K562 (cell line): Measurements from ENCODE around the gene PGF. TPM values are rescaled to one million over a fixed set of nuclear protein-coding genes. Genes with fewer than 3 reads are reported as not detected.
A peak's percentile ranks its signal among the peaks of the same experiment; 100 is the strongest.

ENCODE experiments used
- CTCF ChIP-seq, 3 experiments: IDR thresholded peaks in 2 of 3; conservative IDR thresholded peaks in 1 of 3; 2 replicates each; pipeline ENCODE4 v1.5.1; 2011 to 2012; ENCODE audit warnings: low read length in 3 of 3, mild to moderate bottlenecking in 3 of 3, control low read depth in 2 of 3, improper control_type of control experiment in 1 of 3, inconsistent platforms in 1 of 3, low read depth in 1 of 3, mixed read lengths in 1 of 3, moderate library complexity in 1 of 3; ENCODE audit not compliant: insufficient read depth in 2 of 3
- CTCFL ChIP-seq: IDR thresholded peaks from 2 replicates; pipeline ENCODE4 v1.6.1; 2011; ENCODE audit warnings: borderline replicate concordance, low read depth, mild to moderate bottlenecking, moderate library complexity, low read length; ENCODE audit not compliant: insufficient read depth, poor library complexity, severe bottlenecking
- E2F6 ChIP-seq, 2 experiments: IDR thresholded peaks; 2 replicates each; pipeline ENCODE4 v1.6.1; 2011; ENCODE audit warnings: borderline replicate concordance in 1 of 2, control low read depth in 1 of 2, low read depth in 1 of 2, low read length in 1 of 2, mild to moderate bottlenecking in 1 of 2, mixed read lengths in 1 of 2, moderate library complexity in 1 of 2; ENCODE audit not compliant: insufficient read depth in 1 of 2, insufficient read length in 1 of 2, poor library complexity in 1 of 2, severe bottlenecking in 1 of 2; ENCODE audit errors: extremely low read depth in 1 of 2
- FOXA3 ChIP-seq, 2 experiments: fragments of 450-650 bp in 1 of 2; sonication (generic) in 1 of 2; formaldehyde crosslinking; IDR thresholded peaks in 1 of 2; conservative IDR thresholded peaks in 1 of 2; 2 replicates each; pipeline versions ENCODE4 v1.4.0 to v1.8.0; 2020 to 2022; ENCODE audit warnings: mild to moderate bottlenecking in 2 of 2, missing genetic modification reagents in 1 of 2
- HCFC1 ChIP-seq: IDR thresholded peaks from 2 replicates; pipeline ENCODE4 v1.6.1; 2012; ENCODE audit warnings: low read depth, low read length, improper control_type of control experiment
- MEIS2 ChIP-seq: fragments of 450-650 bp; IDR thresholded peaks from 2 replicates; pipeline ENCODE4 v1.6.1; 2014; ENCODE audit warnings: mild to moderate bottlenecking; ENCODE audit not compliant: partially characterized antibody
- MYC ChIP-seq, 2 experiments: fragments of 250-450 bp in 1 of 2; sonication (Bioruptor Pico) in 1 of 2; IDR thresholded peaks; 2 replicates each; pipeline versions ENCODE4 v1.5.1 to v1.6.1; 2012 to 2021; ENCODE audit warnings: low read depth in 2 of 2, borderline replicate concordance in 1 of 2, improper control_type of control experiment in 1 of 2, low read length in 1 of 2, mild to moderate bottlenecking in 1 of 2, moderate library complexity in 1 of 2
- NR2C1 ChIP-seq, 2 experiments: fragments of 450-650 bp; IDR thresholded peaks; 2 replicates each; pipeline ENCODE4 v1.6.1; 2017; ENCODE audit warnings: mild to moderate bottlenecking in 2 of 2, antibody characterized with exemption in 1 of 2, inconsistent platforms in 1 of 2, missing compliant biosample characterization in 1 of 2, missing genetic modification characterization in 1 of 2
- NR2C2 ChIP-seq, 2 experiments: fragments of 200-800 bp in 1 of 2; sonication (Bioruptor generic) in 1 of 2; sonication (generic) in 1 of 2; formaldehyde crosslinking in 1 of 2; IDR thresholded peaks; 2 replicates each; pipeline versions ENCODE4 v1.6.1 to v1.8.0; 2016 to 2022; ENCODE audit warnings: mild to moderate bottlenecking in 1 of 2, missing compliant biosample characterization in 1 of 2, missing genetic modification characterization in 1 of 2, missing genetic modification reagents in 1 of 2
- RAD51 ChIP-seq: fragments of 450-650 bp; IDR thresholded peaks from 2 replicates; pipeline ENCODE4 v1.7.1; 2016; ENCODE audit warnings: low read depth, mild to moderate bottlenecking, borderline replicate concordance
- YY1 ChIP-seq, 3 experiments: IDR thresholded peaks; 2 replicates each; pipeline ENCODE4 v1.6.1; 2011; ENCODE audit warnings: low read length in 2 of 3, mild to moderate bottlenecking in 2 of 3, moderate library complexity in 2 of 3, borderline replicate concordance in 1 of 3, control low read depth in 1 of 3, low read depth in 1 of 3; ENCODE audit not compliant: insufficient read depth in 3 of 3, insufficient replicate concordance in 2 of 3, control insufficient read depth in 1 of 3, insufficient read length in 1 of 3; ENCODE audit errors: extremely low read depth in 1 of 3
- ZFX ChIP-seq: sonication (generic); formaldehyde crosslinking; IDR thresholded peaks from 2 replicates; pipeline ENCODE4 v1.8.0; 2022; ENCODE audit warnings: mild to moderate bottlenecking, missing genetic modification reagents, moderate library complexity
- ZNF592 ChIP-seq: fragments of 450-650 bp; IDR thresholded peaks from 2 replicates; pipeline ENCODE4 v1.6.1; 2017; ENCODE audit warnings: antibody characterized with exemption, mild to moderate bottlenecking
- polyA plus RNA-seq, 8 experiments: library from polyadenylated mRNA; depleted of rRNA in 4 of 8; stranded (reverse) in 5 of 8; unstranded in 3 of 8; fragments of >200 nt; fragmentation: Nextera tagmentation in 2 of 8; fragmentation: Illumina TruSeq in 1 of 8; extraction: Ambion mirVana in 2 of 8; extraction: Trizol in 1 of 8; gene quantifications; 2 replicates each; pipeline versions ENCODE4 v1.2.1 to v1.2.3, GENCODE V29; 2011 to 2014; ENCODE audit warnings: inconsistent platforms in 1 of 8, missing spikeins in 1 of 8
- total RNA-seq, 7 experiments: library from RNA; depleted of rRNA in 6 of 7; stranded (reverse); fragments of >200 nt in 6 of 7; fragmentation: Illumina TruSeq in 2 of 7; extraction: Trizol in 2 of 7; gene quantifications; 2 replicates each; pipeline versions ENCODE4 v1.2.1 to v1.2.3, GENCODE V29; 2011 to 2021; ENCODE audit warnings: low replicate concordance in 1 of 7

The PGF gene
- total and polyA plus RNA-seq, 9 of the 15 experiments (the other 6 are each of a cell fraction or from before 2014, with no cell fraction given) = 0.04 to 0.44 (median 0.18) TPM

GRCh38 chr14:74945261-74945851, 10.0 kb downstream of the PGF start (continued):
- TF ChIP-seq CTCFL (peak; percentile 63), ZNF592 (peak; percentile 68; the same call in 1 of the 2 replicates), NR2C1 (IDR thresholded peaks at IDR 0.05) (0 out of 2 replicates have a peak, but pooled peaks have one; percentile 33), NR2C1 (tag; IDR thresholded peaks at IDR 0.05) (peak; percentile 61), YY1 (IDR thresholded peaks at IDR 0.05; ENCODE audit: borderline replicate concordance in 1 of 3, control insufficient read depth in 1 of 3, extremely low read depth in 1 of 3, insufficient read depth in 3 of 3, insufficient read length in 1 of 3, insufficient replicate concordance in 2 of 3, low read depth in 1 of 3, low read length in 2 of 3) (peak in 1 of 3 experiments; percentile 20), NR2C2 (CRISPR knock-in tag; IDR thresholded peaks at IDR 0.05) (no peak), NR2C2 (tag; IDR thresholded peaks at IDR 0.05) (peak; percentile 66), FOXA3 (CRISPR knock-in tag; conservative IDR thresholded peaks at IDR 0.05 in 1 of 2, IDR thresholded peaks at IDR 0.05 in 1 of 2) (0 out of 4 replicates have a peak, but pooled peaks of 1 of the 2 experiments have one; percentile 9), MEIS2 (peak; percentile 55), MYC (IDR thresholded peaks at IDR 0.05; ENCODE audit: low read depth, low read length) (peak; percentile 58), MYC (CRISPR knock-in tag; IDR thresholded peaks at IDR 0.05; ENCODE audit: borderline replicate concordance, low read depth) (no peak), E2F6 (IDR thresholded peaks at IDR 0.05; ENCODE audit: borderline replicate concordance in 1 of 2, extremely low read depth in 1 of 2, insufficient read depth in 1 of 2, insufficient read length in 1 of 2, low read depth in 1 of 2, low read length in 1 of 2, poor library complexity in 1 of 2, severe bottlenecking in 1 of 2) (peak in 1 of 2 experiments; percentile 39), CTCF (IDR thresholded peaks at IDR 0.05 in 2 of 3, conservative IDR thresholded peaks at IDR 0.05 in 1 of 3; ENCODE audit: insufficient read depth in 2 of 3, low read depth in 1 of 3, low read length in 3 of 3) (peak; percentile 60 to 77 (median 71)), HCFC1 (no peak), ZFX (CRISPR knock-in tag) (peak; percentile 37; the same call in 1 of the 2 replicates), RAD51 (peak; percentile 51; the same call in 1 of the 2 replicates)
